HepG2 (cell line): ENCODE measurements around the gene CLASRP. TPM values are rescaled to one million over a fixed set of nuclear protein-coding genes. Genes with fewer than 3 reads are reported as not detected.

Experiments
- ATAC-seq: fragments of 200-7000 bp; cut with Tn5 transposase; 3 replicates; pipeline ENCODE4 v1.9.1; 2020; ENCODE audit warnings: mild to moderate bottlenecking, moderate library complexity
- BruUV-seq: library from RNA; stranded (reverse); fragments of 400-500 nt; replicated peaks from 2 replicates; lab custom pipeline; 2021; lab: Mats Ljungman, UMichigan
- CTCF ChIA-PET: fragments of 300-600 bp; formaldehyde crosslinking; extraction: SDS; loops from one replicate; lab custom pipeline; 2021; ENCODE audit warnings: low total read pairs, inconsistent platforms, low intra/inter-chr PET ratio; lab: Yijun Ruan, JAX
- POLR2A ChIA-PET: fragments of 350-600 bp; sonication (Branson Sonifier 250); formaldehyde crosslinking; loops from one replicate; lab custom pipeline; 2020; ENCODE audit warnings: antibody characterized with exemption, inconsistent platforms; lab: Yijun Ruan, JAX
- DNase-seq: peaks from one replicate; pipeline ENCODE4 v3.0.0-alpha.2; 2015; ENCODE audit warnings: low spot score
- FAIRE-seq: peaks from 3 replicates; lab custom pipeline; 2011; peaks lifted over from hg19 to GRCh38; lab: Jason Lieb, UNC
- H2AFZ ChIP-seq: one replicate; pipeline ENCODE4 v1.6.1; 2011; ENCODE audit warnings: low read length, inconsistent platforms
- H3K27ac ChIP-seq: fragments of 300-600 bp; 3 replicates; pipeline ENCODE4 v1.8.0; 2011; ENCODE audit warnings: mixed run types, mild to moderate bottlenecking, mixed read lengths, low read length, inconsistent platforms; ENCODE audit not compliant: insufficient read depth; ENCODE audit errors: extremely low read length
- H3K27me3 ChIP-seq, 2 experiments: fragments of 200-600 bp in 1 of 2; 2 replicates in 1 of 2; 3 replicates in 1 of 2; pipeline versions ENCODE4 v1.6.0 to v1.8.0; 2011; ENCODE audit warnings: low read length in 2 of 2, mild to moderate bottlenecking in 2 of 2, moderate library complexity in 2 of 2, inconsistent platforms in 1 of 2; ENCODE audit not compliant: insufficient read depth in 2 of 2, control insufficient read depth in 1 of 2
- H3K36me3 ChIP-seq, 2 experiments: fragments of 200-600 bp in 1 of 2; replicated peaks in 1 of 2; 2 replicates in 1 of 2; 3 replicates in 1 of 2; pipeline versions ENCODE4 v1.5.1 to v1.8.0; 2011; ENCODE audit warnings: low read length in 2 of 2, inconsistent platforms in 1 of 2; ENCODE audit not compliant: insufficient read depth in 2 of 2, control insufficient read depth in 1 of 2
- H3K4me1 ChIP-seq: 2 replicates; pipeline ENCODE4 v1.5.1; 2012; ENCODE audit warnings: low read length, inconsistent platforms; ENCODE audit not compliant: insufficient read depth
- H3K4me2 ChIP-seq: 2 replicates; pipeline ENCODE4 v1.6.0; 2011; ENCODE audit warnings: low read depth, low read length, inconsistent platforms
- H3K4me3 ChIP-seq, 3 experiments: fragments of 200-600 bp in 1 of 3; sonication (generic), shearing (Covaris generic) in 1 of 3; replicated peaks in 1 of 3; 2 replicates each; pipeline ENCODE4 v1.5.1; 2011 to 2016; ENCODE audit warnings: low read length in 3 of 3, inconsistent platforms in 2 of 3, low read depth in 2 of 3, mild to moderate bottlenecking in 2 of 3, control low read depth in 1 of 3, mixed read lengths in 1 of 3; ENCODE audit not compliant: insufficient read depth in 1 of 3
- H3K79me2 ChIP-seq: one replicate; pipeline ENCODE4 v1.6.1; 2011; ENCODE audit warnings: low read length, inconsistent platforms; ENCODE audit not compliant: insufficient read depth
- H3K9ac ChIP-seq: 2 replicates; pipeline ENCODE4 v1.6.0; 2011; ENCODE audit warnings: mild to moderate bottlenecking, low read depth, low read length, inconsistent platforms; ENCODE audit not compliant: insufficient read depth
- H3K9me3 ChIP-seq: 2 replicates; pipeline ENCODE4 v1.5.1; 2012; ENCODE audit warnings: mild to moderate bottlenecking, low read length
- H4K20me1 ChIP-seq: 2 replicates; pipeline ENCODE4 v1.6.0; 2011; ENCODE audit warnings: inconsistent platforms, mild to moderate bottlenecking, low read length, moderate library complexity; ENCODE audit not compliant: insufficient read depth
- PRDM15 ChIP-seq: sonication (generic); formaldehyde crosslinking; IDR thresholded peaks from 2 replicates; pipeline ENCODE4 v1.4.0; 2020; ENCODE audit warnings: missing genetic modification reagents
- SATB2 ChIP-seq: sonication (generic); formaldehyde crosslinking; IDR thresholded peaks from 2 replicates; pipeline ENCODE4 v1.5.0; 2020; ENCODE audit warnings: missing genetic modification reagents
- ZBTB39 ChIP-seq: sonication (generic); formaldehyde crosslinking; IDR thresholded peaks from 2 replicates; pipeline ENCODE4 v1.5.0; 2020; ENCODE audit warnings: missing genetic modification reagents
- ZBTB44 ChIP-seq: sonication (generic); formaldehyde crosslinking; IDR thresholded peaks from 2 replicates; pipeline ENCODE4 v1.4.0; 2020; ENCODE audit warnings: missing genetic modification reagents
- ZNF549 ChIP-seq: sonication (generic); formaldehyde crosslinking; IDR thresholded peaks from 2 replicates; pipeline ENCODE4 v1.5.0; 2020; ENCODE audit warnings: missing genetic modification reagents
- WGBS: methylation state at CpG from one replicate; pipeline ENCODE4 v1.1.6; 2017; ENCODE audit warnings: low lambda C conversion rate; 5-methylcytosine and 5-hydroxymethylcytosine counted together
- in situ Hi-C: cut with HindIII; loops from 2 replicates; pipeline ENCODE4 v1.10.0; 2017; ENCODE audit warnings: low pct_unique_long_range_greater_than_20kb; ENCODE audit not compliant: extremely low pct_ligation_motif_present
- intact Hi-C: fragments of 100-400 bp; cut with micrococcal nuclease; formaldehyde crosslinking; loops from one replicate; pipeline ENCODE4 v1.10.0; 2022; ENCODE audit not compliant: unreplicated experiment
- polyA plus RNA-seq, 8 experiments: library from polyadenylated mRNA; depleted of rRNA in 3 of 8; stranded (reverse) in 7 of 8; unstranded in 1 of 8; fragments of >200 nt; fragmentation: Illumina TruSeq in 4 of 8; extraction: Trizol in 4 of 8; gene quantifications; 2 replicates each; pipeline versions ENCODE4 v1.2.1 to v1.2.3, GENCODE V29; 2011 to 2016; ENCODE audit warnings: low read depth in 4 of 8, missing spikeins in 1 of 8, mixed read lengths in 1 of 8; ENCODE audit not compliant: insufficient read depth in 1 of 8
- total RNA-seq, 5 experiments: library from RNA; depleted of rRNA; stranded (reverse); fragments of >200 nt; fragmentation: Illumina TruSeq; extraction: Trizol; gene quantifications; 2 replicates each; pipeline ENCODE4 v1.2.3, GENCODE V29; 2016; ENCODE audit warnings: low read depth in 1 of 5

Gene CLASRP
- total and polyA plus RNA-seq, 2 of the 13 experiments (the other 11 are each of a cell fraction or from before 2014, with no cell fraction given) = 32.0 to 51.4 TPM

DNA sequence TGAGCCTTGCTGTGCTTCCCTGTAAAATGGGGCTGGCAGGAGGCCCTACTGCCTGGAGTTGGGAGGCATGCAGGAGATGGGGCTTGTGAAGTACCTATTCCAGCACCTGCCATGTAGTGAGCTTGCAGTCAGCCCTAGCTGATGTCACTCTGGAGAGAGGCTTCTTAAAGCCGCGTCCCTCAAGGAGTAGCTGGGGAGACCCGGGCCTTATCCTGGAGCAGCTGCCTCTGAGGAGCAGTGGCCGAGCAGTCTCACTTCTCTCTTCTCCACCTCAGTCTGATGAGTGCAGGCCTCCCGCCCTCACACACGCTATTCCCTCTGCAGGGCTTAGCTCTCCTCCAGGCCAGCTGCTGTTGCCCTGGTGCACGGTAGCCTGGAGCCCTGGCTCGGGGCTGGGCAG is 18.0 kb downstream of the CLASRP start:
- no peak for FAIRE-seq
- Histone ChIP-seq H3K27ac (no peak overlapping the region), H3K9me3 (no peaks in the 10 kb centered on the region), H3K4me1 (no peaks in the 10 kb centered on the region), H3K9ac (no peak overlapping the region), H3K4me2 (no peak overlapping the region), H2AFZ (no peak overlapping the region), H4K20me1 (peaks cover 8% of the 10 kb centered on the region; the same call in 1 of the 2 replicates), H3K4me3 (no peak overlapping the region), H3K27me3 (no peaks in the 10 kb centered on the region), H3K36me3 (peaks cover 64 to 92% of the 10 kb centered on the region in 2 experiments), H3K79me2 (peaks cover 5% of the 10 kb centered on the region)
- BruUV-seq = no TSS peak
- in situ Hi-C loops (no loop called here), intact Hi-C loops (no loop called here)
- POLR2A ChIA-PET = interaction anchor here (1.0 to 1.2 kb wide), 2 partner anchors 18 to 20 kb away, joined by 3 to 5 read pairs; partner anchors contain the start of gene CLASRP
- CTCF ChIA-PET = no interaction called here
- no peak for DNase-seq
- no peak for TF ChIP-seq ZBTB44 (CRISPR knock-in tag)
- no peak for TF ChIP-seq PRDM15
- no peak for TF ChIP-seq ZBTB39
- TF ChIP-seq SATB2 = no peak
- no peak for TF ChIP-seq ZNF549
- WGBS = 98% methylated on average over 8 of the region's 8 CpGs
- ATAC-seq = no peak
